GM18873 (cell line): Measurements from ENCODE around the gene BMPR2.
A peak's percentile ranks its signal among the peaks of the same experiment; 100 is the strongest.
"Not testable (repeated sequence)": the region's sequence is repeated elsewhere in the genome, so short reads cannot be mapped to it uniquely, and the experiment has no call there.

Experiments
- ATAC-seq: cut with Tn5 transposase; IDR thresholded peaks from one replicate; pipeline ENCODE4 v1.9.1; 2021; ENCODE audit warnings: mild to moderate bottlenecking, moderate library complexity, moderate number of reproducible peaks; ENCODE audit not compliant: unreplicated experiment, low FRiP score

BMPR2 gene

GRCh38 chr2:202375609-202376408, at the start of gene BMPR2:
BMPR2 (plus strand) TSS chr2:202376327; CDS start chr2:202377475, 1,148 bp downstream.
- ATAC-seq: peak; percentile 45

GRCh38 chr2:202327858-202328257, 48.3 kb upstream of the BMPR2 start:
- ATAC-seq: no peak

DNA sequence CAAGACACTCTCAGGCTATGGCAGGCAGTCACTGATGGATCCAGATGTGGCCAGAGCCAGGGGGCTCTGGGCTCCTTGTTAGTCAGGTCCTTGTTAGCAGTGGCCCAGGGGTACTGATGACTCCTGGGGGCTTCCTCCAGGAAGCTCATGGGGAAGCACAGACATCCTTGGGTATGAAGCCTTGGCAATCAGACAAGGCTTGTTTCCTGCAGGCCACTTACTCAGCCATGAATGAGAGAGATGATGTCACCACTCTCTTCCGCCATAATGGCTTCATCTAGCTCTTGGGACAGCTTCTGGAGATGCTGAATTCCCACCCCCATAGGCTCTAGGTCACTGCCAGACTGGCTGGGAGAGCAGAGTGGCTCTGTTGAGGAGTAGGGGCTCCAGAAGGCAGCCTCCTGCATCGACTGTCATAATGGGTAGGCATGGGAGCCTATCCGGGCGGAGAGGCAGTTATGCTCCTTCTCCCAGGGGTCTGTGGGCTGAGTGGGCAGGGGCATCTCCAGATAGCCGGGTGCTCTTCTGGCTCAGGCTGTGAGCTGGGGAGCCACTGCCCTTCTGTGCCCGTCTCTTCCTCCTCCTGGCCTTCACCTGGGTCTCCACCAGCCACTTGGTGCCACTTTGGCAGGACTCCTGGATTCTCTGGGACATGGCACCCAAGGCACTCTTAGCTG, 40.2 kb upstream of the BMPR2 start:
- no peak for ATAC-seq

- no peak for ATAC-seq
Observed at GRCh38 chr2:202337151-202337550, 39.0 kb upstream of the BMPR2 start.

DNA sequence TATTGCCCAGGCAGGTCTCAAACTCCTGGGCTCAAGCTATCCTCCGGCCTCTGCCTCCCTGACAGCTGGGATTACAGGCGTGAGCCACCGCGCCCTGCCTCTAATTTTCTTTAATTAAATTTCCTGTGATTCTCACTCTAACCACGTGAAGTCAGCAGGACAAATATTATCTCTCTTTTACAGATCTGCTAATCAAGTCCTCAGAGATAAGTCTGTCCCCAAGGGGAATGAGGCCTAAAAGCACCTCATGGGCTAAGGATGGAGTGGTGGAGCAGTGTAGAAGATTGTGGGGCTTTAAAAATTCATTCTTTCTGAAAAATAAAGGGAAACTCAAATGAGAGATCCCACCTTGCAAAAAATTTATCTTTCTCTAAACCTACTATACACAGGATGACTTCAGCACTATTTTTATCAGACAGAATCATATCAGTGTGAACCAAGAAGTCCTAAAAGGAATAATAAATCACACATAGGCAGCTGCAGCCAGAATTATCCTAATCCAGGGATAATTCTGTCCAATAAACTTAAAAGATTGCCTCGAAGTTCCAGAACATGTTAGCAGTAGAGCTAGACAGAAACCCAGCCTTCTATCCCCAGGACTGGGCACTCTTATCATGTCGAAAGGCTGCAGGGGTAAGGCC, 38.3 kb upstream of the BMPR2 start:
- ATAC-seq: no peak

DNA sequence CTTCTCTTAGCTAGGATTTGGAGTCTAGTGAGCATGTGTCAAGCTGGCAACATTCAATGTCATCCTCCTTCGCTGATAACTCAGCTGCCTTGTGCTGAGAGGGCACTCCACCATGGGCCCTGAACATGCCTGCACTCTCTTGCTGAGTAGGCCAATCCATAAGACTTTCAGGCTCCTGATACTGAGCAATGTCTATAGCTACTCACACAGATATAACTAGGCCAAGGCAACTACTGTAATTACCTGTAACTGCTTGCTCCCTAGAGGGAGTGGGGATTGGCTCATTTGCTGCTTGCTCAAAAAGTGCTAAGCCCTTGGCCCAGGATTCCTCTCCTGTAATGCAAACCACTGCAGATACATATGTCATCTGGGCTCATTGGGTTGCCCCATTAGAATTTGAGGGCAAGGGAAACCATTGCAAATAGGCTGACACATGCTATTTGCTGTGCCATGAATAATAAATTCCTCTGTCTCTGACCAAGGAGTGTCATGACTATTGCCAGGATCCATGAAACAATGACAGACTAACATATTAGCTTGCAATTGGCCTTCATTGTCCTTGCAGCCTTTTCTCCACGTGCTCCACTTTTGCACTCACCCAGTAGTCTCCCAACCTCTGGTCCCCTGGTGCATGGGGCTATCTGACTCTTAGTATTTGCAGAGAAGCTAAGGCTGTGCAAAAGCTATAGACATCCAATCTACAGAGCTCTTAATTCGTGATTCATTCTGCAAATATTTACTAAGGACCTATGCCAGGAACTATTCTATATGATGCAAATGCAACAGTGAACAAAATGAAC, 36.9 kb upstream of the BMPR2 start:
- no peak for ATAC-seq

GRCh38 chr2:202344178-202344577, 31.9 kb upstream of the BMPR2 start:
- ATAC-seq: no peak

GRCh38 chr2:202346180-202346579, 29.9 kb upstream of the BMPR2 start:
- no peak for ATAC-seq

GRCh38 chr2:202353430-202353829, 22.7 kb upstream of the BMPR2 start:
- ATAC-seq: no peak

GRCh38 chr2:202355993-202356505, 20.1 kb upstream of the BMPR2 start:
- ATAC-seq: no peak

DNA sequence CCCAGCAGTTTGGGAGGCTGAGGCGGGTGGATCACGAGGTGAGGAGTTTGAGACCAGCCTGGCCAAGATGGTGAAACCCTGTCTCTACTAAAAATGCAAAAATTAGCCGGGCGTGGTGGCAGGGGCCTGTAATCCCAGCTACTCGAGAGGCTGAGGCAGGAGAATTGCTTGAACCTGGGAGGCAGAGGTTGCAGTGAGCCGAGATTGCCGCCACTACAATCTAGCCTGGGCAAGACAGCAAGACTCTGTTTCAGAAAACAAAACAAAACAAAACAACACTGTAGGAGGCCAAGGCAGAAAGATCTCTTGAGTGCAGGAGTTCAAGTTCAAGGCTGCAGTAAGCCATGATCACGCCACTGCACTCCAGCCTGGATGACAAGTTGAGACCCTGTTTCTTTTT, 17.2 kb upstream of the BMPR2 start:
- ATAC-seq: not testable (repeated sequence)

DNA sequence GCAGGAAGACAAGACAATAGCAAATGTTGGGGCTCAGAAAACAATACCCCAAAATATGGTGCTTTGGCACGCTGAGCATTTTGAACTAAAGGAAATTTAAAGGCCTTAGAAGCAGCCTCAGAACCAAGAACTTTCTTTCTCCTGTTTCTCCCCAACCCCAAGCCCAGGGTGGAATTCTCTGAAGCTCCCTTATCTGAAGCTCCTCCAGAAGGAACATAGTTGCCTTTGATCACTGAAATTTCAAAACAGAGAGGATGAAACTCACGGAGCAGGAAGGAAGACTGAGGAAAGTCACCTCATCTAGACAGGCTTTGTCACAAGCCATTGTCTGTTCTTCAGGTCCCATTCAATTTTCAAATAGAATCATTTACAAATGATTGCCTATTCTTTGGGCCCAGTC, 15.5 kb upstream of the BMPR2 start:
- ATAC-seq: no peak

GRCh38 chr2:202361108-202361507, 15.0 kb upstream of the BMPR2 start:
- no peak for ATAC-seq

DNA sequence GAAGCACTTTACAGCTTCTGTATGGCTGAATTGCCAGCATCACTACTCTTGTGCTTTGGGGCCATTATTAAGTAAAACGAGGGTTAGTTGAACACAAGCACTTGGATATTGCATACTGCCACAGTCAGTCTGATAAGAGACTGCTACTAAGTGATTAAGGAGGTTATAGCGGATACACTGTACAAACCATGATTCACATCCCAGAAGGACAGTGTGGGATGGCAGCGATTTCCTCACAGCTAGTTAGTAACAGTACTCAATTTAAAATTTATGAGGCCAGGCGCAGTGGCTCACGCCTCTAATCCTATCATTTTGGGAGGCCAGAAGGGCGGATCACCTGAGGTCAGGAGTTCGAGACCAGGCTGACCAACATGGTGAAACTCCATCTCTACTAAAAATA, 2.6 kb upstream of the BMPR2 start:
- ATAC-seq: no peak

- not testable (repeated sequence) for ATAC-seq
Observed at GRCh38 chr2:202374383-202374782, 1.7 kb upstream of the BMPR2 start.

DNA sequence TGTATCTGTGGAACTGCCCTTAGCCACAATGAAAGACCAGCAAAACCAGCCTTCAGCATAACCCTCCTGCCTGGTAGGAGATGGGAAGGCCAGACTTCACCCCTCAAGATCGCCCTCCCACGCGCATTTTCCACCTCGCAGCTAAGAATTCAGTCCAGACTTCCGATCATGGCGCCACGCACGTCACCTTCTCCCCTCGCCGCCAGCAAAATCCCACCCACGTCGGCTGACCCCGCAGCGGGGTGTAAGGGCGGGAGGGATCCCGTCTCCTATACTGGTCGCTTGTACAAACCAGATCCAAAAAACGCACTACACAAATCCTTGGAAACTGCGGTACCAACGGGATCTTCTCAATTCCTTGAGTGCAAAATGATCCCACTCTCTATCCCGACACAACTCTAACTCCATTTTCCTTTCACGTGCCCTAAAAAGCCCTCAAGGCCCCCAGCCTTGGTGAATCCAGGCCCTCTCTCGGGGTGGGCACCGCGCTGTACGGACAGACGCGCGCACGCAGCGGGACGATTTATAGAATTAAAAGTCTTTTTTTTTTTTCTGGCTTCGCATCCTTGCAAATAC, 1.0 kb upstream of the BMPR2 start:
- ATAC-seq: no peak

- ATAC-seq: no peak
Observed at GRCh38 chr2:202376460-202377206, 506 bp downstream of the BMPR2 start.

GRCh38 chr2:202377207-202377761, 1.2 kb downstream of the BMPR2 start:
- no peak for ATAC-seq

DNA sequence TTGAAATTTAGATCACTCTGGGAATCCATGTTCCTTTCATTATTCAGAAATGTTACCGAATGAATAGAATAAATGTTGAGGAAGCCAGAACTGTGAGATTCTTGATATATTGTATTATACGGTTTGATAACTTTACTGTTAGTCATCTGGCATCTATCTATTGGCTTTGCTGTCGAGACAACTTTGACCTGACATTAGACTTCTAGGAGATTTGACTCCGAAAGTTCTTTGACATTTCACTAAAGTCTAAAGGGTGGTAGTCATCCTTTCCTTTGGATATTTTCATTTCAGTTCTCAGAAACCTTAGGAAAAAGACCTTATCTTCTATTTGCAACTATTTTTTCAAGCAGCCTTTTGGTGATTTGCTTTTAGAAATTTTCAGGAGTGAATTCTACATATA, 1.9 kb downstream of the BMPR2 start:
- ATAC-seq: no peak
